Hepatocyte (in vitro differentiated cells): ENCODE data around the gene FNDC11. TPM values are rescaled to one million over a fixed set of nuclear protein-coding genes. Genes with fewer than 3 reads are reported as not detected.

ENCODE experiments used
- DNase-seq: peaks from one replicate; pipeline ENCODE4 v3.0.0-alpha.2; 2016; ENCODE audit warnings: low spot score
- H2AFZ ChIP-seq: fragments of 200-600 bp; sonication (generic); 2 replicates; pipeline ENCODE4 v1.6.0; 2016; ENCODE audit warnings: antibody characterized with exemption, mild to moderate bottlenecking
- H3K27ac ChIP-seq: fragments of 200-600 bp; sonication (generic); 2 replicates; pipeline ENCODE4 v1.5.1; 2016; ENCODE audit warnings: mild to moderate bottlenecking
- H3K27me3 ChIP-seq: fragments of 200-600 bp; sonication (generic); 2 replicates; pipeline ENCODE4 v1.6.1; 2016
- H3K36me3 ChIP-seq: fragments of 200-600 bp; sonication (generic); replicated peaks from 2 replicates; pipeline ENCODE4 v1.5.1; 2016; ENCODE audit warnings: low read depth; ENCODE audit not compliant: insufficient read depth
- H3K4me1 ChIP-seq: fragments of 200-600 bp; sonication (generic); 2 replicates; pipeline ENCODE4 v1.5.1; 2016; ENCODE audit warnings: mild to moderate bottlenecking, moderate library complexity; ENCODE audit not compliant: insufficient read depth
- H3K4me2 ChIP-seq: fragments of 200-600 bp; sonication (generic); 2 replicates; pipeline ENCODE4 v1.6.0; 2016
- H3K4me3 ChIP-seq: fragments of 200-600 bp; sonication (generic); 2 replicates; pipeline ENCODE4 v1.5.1; 2016; ENCODE audit warnings: mild to moderate bottlenecking
- H3K79me2 ChIP-seq: fragments of 200-600 bp; sonication (generic); 2 replicates; pipeline ENCODE4 v1.6.0; 2017; ENCODE audit warnings: mild to moderate bottlenecking
- H3K9me2 ChIP-seq: fragments of 200-600 bp; sonication (generic); replicated peaks from 2 replicates; pipeline ENCODE4 v1.6.0; 2017; ENCODE audit warnings: mild to moderate bottlenecking; ENCODE audit not compliant: insufficient read depth
- H3K9me3 ChIP-seq: fragments of 200-600 bp; sonication (generic); 2 replicates; pipeline ENCODE4 v1.5.1; 2016; ENCODE audit warnings: low read depth, mild to moderate bottlenecking
- H4K20me1 ChIP-seq: fragments of 200-600 bp; sonication (generic); 2 replicates; pipeline ENCODE4 v1.6.0; 2016; ENCODE audit warnings: mild to moderate bottlenecking; ENCODE audit not compliant: insufficient read depth, poor library complexity, severe bottlenecking
- EZH2 ChIP-seq: fragments of 200-600 bp; sonication (generic); IDR thresholded peaks from 2 replicates; pipeline ENCODE4 v1.6.1; 2016; ENCODE audit warnings: antibody characterized with exemption, mild to moderate bottlenecking, borderline replicate concordance
- EZH2phosphoT487 ChIP-seq: fragments of 200-600 bp; sonication (generic); IDR thresholded peaks from one replicate; pipeline ENCODE4 v1.6.1; 2018; ENCODE audit warnings: antibody characterized with exemption, mild to moderate bottlenecking, low read depth, moderate library complexity; ENCODE audit not compliant: unreplicated experiment, severe bottlenecking
- WGBS: methylation state at CpG from one replicate; pipeline ENCODE4 v1.1.6; 2016; ENCODE audit warnings: low lambda C conversion rate; ENCODE audit errors: missing lambda C conversion rate; 5-methylcytosine and 5-hydroxymethylcytosine counted together
- polyA plus RNA-seq: library from polyadenylated mRNA; unstranded; fragments of >200 nt; fragmentation: Nextera tagmentation; extraction: Ambion mirVana; gene quantifications from 2 replicates; pipeline ENCODE4 v1.2.1, GENCODE V29; 2016
- total RNA-seq: library from RNA; depleted of rRNA; stranded (reverse); fragments of >200 nt; gene quantifications from 2 replicates; pipeline ENCODE4 v1.2.3, GENCODE V29; 2014
- TF ChIP-seq, protein P1 (sequence below): fragments of 200-600 bp; sonication (generic); IDR thresholded peaks from 2 replicates; pipeline ENCODE4 v1.5.1; 2016; ENCODE audit warnings: antibody characterized with exemption, mild to moderate bottlenecking; ENCODE audit not compliant: poor library complexity

Gene FNDC11
- total and polyA plus RNA-seq, 2 experiments from 2014 or later = 0.57 to 0.79 TPM

DNA sequence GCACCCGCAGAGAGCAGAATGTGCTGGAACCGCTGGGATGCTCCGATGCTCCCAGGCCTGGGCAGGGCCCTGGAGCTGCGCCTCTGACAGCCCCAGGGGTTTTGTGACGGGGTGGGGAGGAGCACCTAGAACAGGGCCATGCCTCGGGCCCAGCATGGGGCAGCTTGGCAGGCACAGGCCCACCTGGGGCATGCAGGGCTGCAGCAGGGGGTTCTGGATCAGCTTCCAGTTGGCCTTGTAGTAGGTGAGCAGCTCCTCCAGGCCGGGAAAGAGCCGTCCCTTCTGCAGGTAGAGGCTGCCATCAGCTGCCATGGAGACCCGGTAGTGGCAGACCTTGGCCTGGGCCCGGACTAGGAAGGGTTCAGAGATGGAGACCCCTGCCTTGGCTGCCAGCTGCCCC lies 10.8 kb upstream of the FNDC11 start:
- no peak for DNase-seq
- Histone ChIP-seq H2AFZ (no peak overlapping the region), H3K4me2 (no peak overlapping the region), H3K79me2 (no peaks in the 10 kb centered on the region), H3K27me3 (no peaks in the 10 kb centered on the region), H3K4me3 (no peak overlapping the region), H3K4me1 (peaks cover 2% of the 10 kb centered on the region), H3K36me3 (no peaks in the 10 kb centered on the region), H3K9me3 (no peaks in the 10 kb centered on the region), H4K20me1 (no peaks in the 10 kb centered on the region), H3K27ac (no peak overlapping the region), H3K9me2 (no peaks in the 10 kb centered on the region)
- 91% methylated on average over 10 of the region's 10 CpGs for WGBS
- TF ChIP-seq, protein P1, sequence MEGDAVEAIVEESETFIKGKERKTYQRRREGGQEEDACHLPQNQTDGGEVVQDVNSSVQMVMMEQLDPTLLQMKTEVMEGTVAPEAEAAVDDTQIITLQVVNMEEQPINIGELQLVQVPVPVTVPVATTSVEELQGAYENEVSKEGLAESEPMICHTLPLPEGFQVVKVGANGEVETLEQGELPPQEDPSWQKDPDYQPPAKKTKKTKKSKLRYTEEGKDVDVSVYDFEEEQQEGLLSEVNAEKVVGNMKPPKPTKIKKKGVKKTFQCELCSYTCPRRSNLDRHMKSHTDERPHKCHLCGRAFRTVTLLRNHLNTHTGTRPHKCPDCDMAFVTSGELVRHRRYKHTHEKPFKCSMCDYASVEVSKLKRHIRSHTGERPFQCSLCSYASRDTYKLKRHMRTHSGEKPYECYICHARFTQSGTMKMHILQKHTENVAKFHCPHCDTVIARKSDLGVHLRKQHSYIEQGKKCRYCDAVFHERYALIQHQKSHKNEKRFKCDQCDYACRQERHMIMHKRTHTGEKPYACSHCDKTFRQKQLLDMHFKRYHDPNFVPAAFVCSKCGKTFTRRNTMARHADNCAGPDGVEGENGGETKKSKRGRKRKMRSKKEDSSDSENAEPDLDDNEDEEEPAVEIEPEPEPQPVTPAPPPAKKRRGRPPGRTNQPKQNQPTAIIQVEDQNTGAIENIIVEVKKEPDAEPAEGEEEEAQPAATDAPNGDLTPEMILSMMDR = no peak
- TF ChIP-seq EZH2 (no peak), EZH2phosphoT487 (no peak)

DNA sequence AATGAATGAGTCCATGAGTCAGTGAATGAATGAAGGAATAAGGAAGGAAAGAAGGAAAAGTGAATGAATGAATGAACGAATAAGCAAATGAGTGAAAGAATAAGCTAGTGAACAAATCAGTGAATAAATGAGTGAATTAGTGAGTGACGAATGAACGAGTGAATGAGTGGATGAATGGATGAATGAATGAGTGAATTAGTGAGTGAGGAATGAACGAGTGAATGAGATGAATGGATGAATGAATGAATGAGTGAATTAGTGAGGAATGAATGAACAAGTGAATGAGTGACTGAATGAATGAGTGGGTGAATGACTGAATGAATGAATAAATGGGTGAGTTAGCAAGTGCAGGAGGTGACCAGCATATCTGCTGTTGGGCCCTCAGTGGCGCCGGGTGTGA lies 10.2 kb upstream of the FNDC11 start:
- Histone ChIP-seq H2AFZ (no peak overlapping the region), H3K36me3 (no peaks in the 10 kb centered on the region), H3K9me2 (no peaks in the 10 kb centered on the region), H3K4me2 (no peak overlapping the region), H3K79me2 (no peaks in the 10 kb centered on the region), H3K27me3 (no peaks in the 10 kb centered on the region), H4K20me1 (no peaks in the 10 kb centered on the region), H3K4me3 (no peak overlapping the region), H3K4me1 (no peaks in the 10 kb centered on the region), H3K9me3 (no peaks in the 10 kb centered on the region), H3K27ac (no peak overlapping the region)
- TF ChIP-seq, protein P1 = no peak
- no peak for TF ChIP-seq EZH2
- no peak for TF ChIP-seq EZH2phosphoT487
- no peak for DNase-seq
- WGBS = 95% methylated on average over 6 of the region's 6 CpGs

DNA sequence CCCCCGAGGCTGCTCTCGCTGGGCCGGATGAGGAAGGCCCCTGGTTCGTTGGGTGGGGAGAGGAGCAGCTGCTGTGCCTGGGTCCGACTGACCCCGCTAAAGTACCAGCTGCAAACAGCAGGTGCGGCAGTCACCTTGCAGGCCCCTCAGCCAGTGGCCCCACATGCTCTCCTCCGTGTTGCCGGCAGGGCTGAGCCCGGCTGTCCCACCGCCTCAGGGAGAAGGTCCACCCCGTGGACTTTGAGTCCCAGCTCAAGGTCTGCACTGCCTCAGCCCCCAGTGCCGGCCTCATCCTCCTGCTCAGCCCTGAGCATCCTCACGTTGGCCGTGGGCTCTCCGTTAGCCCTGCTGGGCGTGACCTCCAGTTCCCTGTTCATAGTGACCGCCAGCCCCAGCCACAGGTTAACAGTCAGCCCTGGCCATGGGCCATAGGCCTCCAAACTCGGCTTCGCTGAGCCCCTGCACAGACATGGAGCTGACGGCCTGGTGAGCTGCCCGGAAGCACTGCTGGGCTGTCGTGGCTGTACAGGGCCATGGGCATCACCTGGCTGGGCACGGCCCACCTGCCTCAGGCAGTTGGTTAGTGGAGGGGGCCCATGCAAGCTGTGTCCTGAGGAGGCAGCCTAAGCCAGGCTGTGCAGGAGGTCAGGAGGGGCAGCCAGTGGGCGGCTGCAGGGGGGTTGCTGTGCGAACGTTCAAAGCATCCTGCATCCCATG lies 9.6 kb upstream of the FNDC11 start:
- no peaks in the 10 kb centered on the region for H3K9me3 ChIP-seq
- 76% methylated on average over 27 of the region's 27 CpGs for WGBS
- no peaks in the 10 kb centered on the region for H3K4me1 ChIP-seq
- H2AFZ ChIP-seq = no peak overlapping the region
- no peak for DNase-seq
- no peaks in the 10 kb centered on the region for H3K9me2 ChIP-seq
- no peaks in the 10 kb centered on the region for H4K20me1 ChIP-seq
- H3K27me3 ChIP-seq = no peaks in the 10 kb centered on the region
- H3K27ac ChIP-seq = no peak overlapping the region
- TF ChIP-seq, protein P1 = no peak
- TF ChIP-seq EZH2phosphoT487 = no peak
- no peak for TF ChIP-seq EZH2
- H3K79me2 ChIP-seq = no peaks in the 10 kb centered on the region
- no peak overlapping the region for H3K4me3 ChIP-seq
- H3K4me2 ChIP-seq = no peak overlapping the region
- no peaks in the 10 kb centered on the region for H3K36me3 ChIP-seq
